Mucosa of rectum (tissue), 2 donors: ENCODE data around the gene C5AR1.

Source experiments
- H3K27ac ChIP-seq, 2 donors: one replicate each; pipeline ENCODE4 v1.7.0; 2013; ENCODE audit warnings: inconsistent platforms in 2 of 2, low read depth in 2 of 2, low read length in 2 of 2
- H3K27me3 ChIP-seq, 2 donors: one replicate each; pipeline ENCODE4 v1.7.0; 2013; ENCODE audit warnings: low read length in 2 of 2; ENCODE audit not compliant: control insufficient read depth in 2 of 2, insufficient read depth in 2 of 2
- H3K36me3 ChIP-seq, 2 donors: one replicate each; pipeline ENCODE4 v1.7.0; 2013; ENCODE audit warnings: low read length in 2 of 2; ENCODE audit not compliant: control insufficient read depth in 2 of 2, insufficient read depth in 2 of 2
- H3K4me1 ChIP-seq, 2 donors: one replicate each; pipeline ENCODE4 v1.7.0; 2013; ENCODE audit warnings: low read length in 2 of 2, mild to moderate bottlenecking in 1 of 2; ENCODE audit not compliant: control insufficient read depth in 2 of 2, insufficient read depth in 2 of 2
- H3K4me3 ChIP-seq, 2 donors: one replicate each; pipeline ENCODE4 v1.7.0; 2013; ENCODE audit warnings: low read length in 2 of 2
- H3K9ac ChIP-seq, 2 donors: one replicate each; pipeline ENCODE4 v1.7.0; 2013; ENCODE audit warnings: low read length in 2 of 2, low read depth in 1 of 2, mild to moderate bottlenecking in 1 of 2
- H3K9me3 ChIP-seq, 2 donors: one replicate each; pipeline ENCODE4 v1.7.0; 2013; ENCODE audit warnings: low read length in 2 of 2; ENCODE audit not compliant: control insufficient read depth in 2 of 2
- donor health status: healthy.
- donor health status: Normal muscosa, but diverticular disease.

Gene C5AR1

DNA sequence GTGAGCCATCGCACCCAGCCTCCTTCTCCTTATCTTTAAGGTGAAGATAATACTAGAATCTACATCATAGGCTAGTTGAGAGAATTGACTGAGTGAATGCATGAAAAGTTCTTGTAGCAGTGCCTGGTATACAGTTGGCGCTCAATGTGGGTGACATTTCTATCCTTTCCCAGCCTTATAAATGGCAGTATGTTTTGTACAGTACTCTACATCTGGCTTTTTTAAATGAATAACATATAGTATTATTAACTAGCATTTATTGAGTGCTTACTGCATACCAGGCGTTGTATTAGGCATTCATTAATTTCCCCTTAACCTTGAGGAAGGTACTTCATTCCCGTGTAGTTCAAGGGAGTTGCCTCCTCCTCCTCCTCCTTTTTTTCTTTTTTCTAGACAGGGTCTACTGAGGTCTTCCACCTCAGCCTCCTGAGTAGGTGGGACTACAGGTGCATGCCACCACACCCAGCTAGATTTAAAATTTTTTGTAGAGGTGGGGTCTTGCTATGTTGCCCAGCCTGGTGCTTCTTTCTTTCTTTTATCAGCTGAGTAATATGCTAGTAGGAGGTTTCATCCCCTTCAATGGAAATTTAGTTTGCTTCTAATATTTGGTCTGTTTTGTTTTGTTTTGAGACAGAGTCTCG, 2.8 kb downstream of the C5AR1 start:
- Histone ChIP-seq H3K4me3 (no peak overlapping the region), H3K4me1 (no peaks in the 10 kb centered on the region), H3K27me3 (peaks cover 0 to 2% of the 10 kb centered on the region in 2 donors)

DNA sequence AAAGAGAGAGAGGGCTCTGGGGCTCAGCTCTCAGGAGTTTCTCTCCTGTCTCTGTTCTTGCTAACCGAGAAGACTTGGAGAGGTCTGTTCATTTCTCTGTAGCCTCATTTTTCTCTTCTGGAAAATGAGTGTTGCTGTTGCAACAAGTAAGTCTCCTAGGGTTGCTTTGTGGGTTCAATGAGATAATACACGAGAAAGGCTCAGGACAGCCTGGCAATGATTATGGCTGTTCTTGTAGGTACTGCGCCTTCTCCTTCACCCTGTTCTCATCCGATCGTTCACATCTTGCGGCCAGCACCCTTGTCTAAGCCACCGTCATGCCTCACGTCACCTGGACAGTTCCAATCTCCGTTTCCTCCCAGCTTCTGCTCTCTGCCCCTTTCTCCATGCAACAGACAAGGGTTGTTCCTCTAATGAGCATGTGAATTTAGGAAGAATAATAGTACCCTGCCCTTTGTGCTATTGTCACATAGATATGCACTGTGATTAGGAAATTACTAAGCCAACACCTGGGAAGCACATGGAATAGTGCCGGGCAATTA, 4.2 kb downstream of the C5AR1 start:
- Histone ChIP-seq H3K4me1 (no peaks in the 10 kb centered on the region), H3K27ac (no peak overlapping the region), H3K36me3 (no peaks in the 10 kb centered on the region), H3K9ac (no peak overlapping the region), H3K9me3 (no peaks in the 10 kb centered on the region), H3K27me3 (peaks cover 0 to 2% of the 10 kb centered on the region in 2 donors), H3K4me3 (no peak overlapping the region)

More for the DNA sequence above, 2.8 kb downstream of the C5AR1 start:
- no peaks in the 10 kb centered on the region for H3K9me3 ChIP-seq
- H3K27ac ChIP-seq = no peak overlapping the region
- no peak overlapping the region for H3K9ac ChIP-seq
- H3K36me3 ChIP-seq = no peaks in the 10 kb centered on the region

DNA sequence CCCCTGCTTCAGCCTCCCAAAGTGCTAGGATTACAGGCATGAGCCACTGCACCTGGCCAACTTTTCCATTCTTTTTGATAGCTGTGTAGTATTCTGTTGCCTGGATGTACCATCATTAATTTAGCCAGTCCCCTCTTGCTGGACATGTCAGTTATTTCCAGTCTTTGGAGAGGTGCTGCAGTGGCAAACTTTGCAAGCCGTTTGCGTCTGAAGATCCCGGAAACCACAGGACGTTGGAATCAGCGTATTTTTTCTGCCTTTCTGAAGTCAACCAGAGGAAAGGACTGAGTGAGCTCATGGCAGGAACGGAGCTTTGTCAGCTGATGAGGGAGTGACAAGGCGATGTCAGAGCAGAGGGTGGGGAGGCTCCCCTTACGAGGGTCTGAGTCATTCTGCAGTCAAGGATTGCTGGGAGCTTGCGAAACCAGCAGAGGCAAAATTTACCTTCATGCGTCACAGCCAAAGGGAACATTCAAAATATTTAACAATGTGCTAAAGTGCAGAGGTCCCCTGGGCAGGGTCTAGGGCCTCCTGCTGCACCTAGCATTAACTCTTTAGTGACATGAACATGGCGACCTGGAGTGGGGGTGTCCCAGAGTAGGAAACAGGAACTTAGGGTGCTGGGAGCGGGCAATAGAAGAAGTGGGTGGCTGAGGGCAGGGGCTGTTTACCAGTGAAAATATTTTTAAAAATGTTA, 5.6 kb downstream of the C5AR1 start:
- Histone ChIP-seq H3K36me3 (no peaks in the 10 kb centered on the region), H3K9me3 (no peaks in the 10 kb centered on the region), H3K27me3 (peaks cover 0 to 2% of the 10 kb centered on the region in 2 donors), H3K9ac (no peak overlapping the region), H3K4me1 (no peaks in the 10 kb centered on the region), H3K27ac (no peak overlapping the region), H3K4me3 (no peak overlapping the region)

DNA sequence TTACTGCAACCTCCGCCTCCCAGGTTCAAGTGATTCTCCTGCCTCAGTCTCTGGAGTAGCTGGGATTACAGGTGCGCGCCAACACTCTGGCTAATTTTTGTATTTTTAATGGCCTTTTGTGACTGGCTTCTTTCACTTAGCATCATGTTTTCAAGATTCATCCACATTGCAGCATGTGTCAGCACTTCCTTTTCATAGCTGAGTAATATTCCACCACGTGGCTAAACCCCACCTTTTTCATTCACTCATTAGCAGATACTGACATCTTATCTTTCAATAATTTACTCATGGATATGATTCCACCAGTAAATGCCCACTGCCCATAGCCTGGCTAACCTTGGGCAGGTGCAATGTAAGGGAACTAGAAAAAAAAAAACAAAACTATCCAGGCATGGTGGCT, 6.9 kb downstream of the C5AR1 start:
- H3K4me3 ChIP-seq = no peak overlapping the region
- H3K27me3 ChIP-seq = no peaks in the 10 kb centered on the region
- H3K4me1 ChIP-seq = no peaks in the 10 kb centered on the region
- H3K9ac ChIP-seq = no peak overlapping the region
- H3K27ac ChIP-seq = no peak overlapping the region
- no peaks in the 10 kb centered on the region for H3K36me3 ChIP-seq
- no peaks in the 10 kb centered on the region for H3K9me3 ChIP-seq

DNA sequence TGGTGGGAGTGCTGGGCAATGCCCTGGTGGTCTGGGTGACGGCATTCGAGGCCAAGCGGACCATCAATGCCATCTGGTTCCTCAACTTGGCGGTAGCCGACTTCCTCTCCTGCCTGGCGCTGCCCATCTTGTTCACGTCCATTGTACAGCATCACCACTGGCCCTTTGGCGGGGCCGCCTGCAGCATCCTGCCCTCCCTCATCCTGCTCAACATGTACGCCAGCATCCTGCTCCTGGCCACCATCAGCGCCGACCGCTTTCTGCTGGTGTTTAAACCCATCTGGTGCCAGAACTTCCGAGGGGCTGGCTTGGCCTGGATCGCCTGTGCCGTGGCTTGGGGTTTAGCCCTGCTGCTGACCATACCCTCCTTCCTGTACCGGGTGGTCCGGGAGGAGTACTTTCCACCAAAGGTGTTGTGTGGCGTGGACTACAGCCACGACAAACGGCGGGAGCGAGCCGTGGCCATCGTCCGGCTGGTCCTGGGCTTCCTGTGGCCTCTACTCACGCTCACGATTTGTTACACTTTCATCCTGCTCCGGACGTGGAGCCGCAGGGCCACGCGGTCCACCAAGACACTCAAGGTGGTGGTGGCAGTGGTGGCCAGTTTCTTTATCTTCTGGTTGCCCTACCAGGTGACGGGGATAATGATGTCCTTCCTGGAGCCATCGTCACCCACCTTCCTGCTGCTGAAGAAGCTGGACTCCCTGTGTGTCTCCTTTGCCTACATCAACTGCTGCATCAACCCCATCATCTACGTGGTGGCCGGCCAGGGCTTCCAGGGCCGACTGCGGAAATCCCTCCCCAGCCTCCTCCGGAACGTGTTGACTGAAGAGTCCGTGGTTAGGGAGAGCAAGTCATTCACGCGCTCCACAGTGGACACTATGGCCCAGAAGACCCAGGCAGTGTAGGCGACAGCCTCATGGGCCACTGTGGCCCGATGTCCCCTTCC, 10.5 kb downstream of the C5AR1 start:
- H3K27me3 ChIP-seq = no peaks in the 10 kb centered on the region
- no peak overlapping the region for H3K9ac ChIP-seq
- no peaks in the 10 kb centered on the region for H3K9me3 ChIP-seq
- no peak overlapping the region for H3K27ac ChIP-seq
- no peaks in the 10 kb centered on the region for H3K36me3 ChIP-seq
- no peaks in the 10 kb centered on the region for H3K4me1 ChIP-seq
- H3K4me3 ChIP-seq = no peak overlapping the region

DNA sequence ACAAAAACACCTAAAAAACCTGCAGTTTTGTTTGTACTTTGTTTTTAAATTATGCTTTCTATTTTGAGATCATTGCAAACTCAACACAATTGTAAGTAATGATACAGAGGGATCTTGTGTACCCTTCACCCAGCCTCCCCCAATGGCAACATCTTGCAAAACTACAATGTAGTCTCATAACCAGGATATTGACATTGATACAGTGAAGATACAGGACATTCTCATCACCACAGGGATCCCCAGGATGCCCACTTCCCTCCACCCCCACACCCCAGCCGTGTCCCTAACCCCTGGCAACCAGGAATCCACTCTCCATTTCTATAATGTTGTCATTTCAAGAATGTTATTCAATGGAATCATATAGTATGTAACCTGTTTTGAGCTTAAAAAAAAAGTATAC, 12.0 kb downstream of the C5AR1 start:
- no peak overlapping the region for H3K9ac ChIP-seq
- H3K4me1 ChIP-seq = no peaks in the 10 kb centered on the region
- no peaks in the 10 kb centered on the region for H3K36me3 ChIP-seq
- no peak overlapping the region for H3K27ac ChIP-seq
- no peaks in the 10 kb centered on the region for H3K9me3 ChIP-seq
- no peaks in the 10 kb centered on the region for H3K27me3 ChIP-seq
- H3K4me3 ChIP-seq = no peak overlapping the region

DNA sequence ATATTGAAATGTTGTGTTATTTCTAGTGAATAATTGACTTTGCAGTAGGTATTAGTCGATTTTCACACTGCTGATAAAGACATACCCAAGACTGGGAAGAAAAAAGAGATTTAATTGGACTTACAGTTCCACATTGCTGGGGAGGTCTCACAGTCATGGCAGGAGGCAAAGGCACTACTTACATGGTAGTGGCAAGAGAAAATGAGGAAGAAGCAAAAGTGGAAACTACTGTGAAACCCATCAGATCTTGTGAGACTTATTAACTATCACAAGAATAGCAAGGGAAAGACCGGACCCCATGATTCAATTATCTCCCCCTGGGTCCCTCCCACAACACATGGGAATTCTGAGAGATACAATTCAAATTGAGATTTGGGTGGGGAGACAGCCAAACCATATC, 12.4 kb downstream of the C5AR1 start:
- no peak overlapping the region for H3K4me3 ChIP-seq
- H3K9ac ChIP-seq = no peak overlapping the region
- H3K9me3 ChIP-seq = no peaks in the 10 kb centered on the region
- no peaks in the 10 kb centered on the region for H3K36me3 ChIP-seq
- H3K27me3 ChIP-seq = no peaks in the 10 kb centered on the region
- H3K4me1 ChIP-seq = no peaks in the 10 kb centered on the region
- no peak overlapping the region for H3K27ac ChIP-seq

DNA sequence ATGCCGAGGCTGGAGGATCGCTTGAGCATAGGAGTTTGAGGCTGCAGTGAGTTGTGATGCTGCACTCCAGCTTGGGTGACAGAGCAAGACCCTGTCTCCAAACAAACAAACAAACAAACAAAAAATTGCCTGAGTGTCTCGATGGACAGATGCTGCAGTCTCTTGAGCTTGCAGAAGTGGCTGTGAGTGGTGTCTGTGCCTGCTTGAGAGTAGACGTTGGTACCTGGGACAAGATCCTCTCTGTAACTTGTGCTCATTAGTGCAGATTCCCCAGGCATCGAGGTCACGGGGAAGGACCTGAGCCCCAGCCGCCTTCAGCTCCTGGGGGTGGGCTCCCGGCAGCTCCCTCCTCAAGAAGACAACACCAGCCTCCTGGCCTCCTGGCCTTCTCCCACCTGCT, 13.7 kb downstream of the C5AR1 start:
- H3K4me1 ChIP-seq = no peaks in the 10 kb centered on the region
- no peaks in the 10 kb centered on the region for H3K36me3 ChIP-seq
- H3K27ac ChIP-seq = peak overlapping the region; percentile 65 to 74
- no peak overlapping the region for H3K9ac ChIP-seq
- H3K4me3 ChIP-seq = no peak overlapping the region
- no peaks in the 10 kb centered on the region for H3K27me3 ChIP-seq
- H3K9me3 ChIP-seq = no peaks in the 10 kb centered on the region

DNA sequence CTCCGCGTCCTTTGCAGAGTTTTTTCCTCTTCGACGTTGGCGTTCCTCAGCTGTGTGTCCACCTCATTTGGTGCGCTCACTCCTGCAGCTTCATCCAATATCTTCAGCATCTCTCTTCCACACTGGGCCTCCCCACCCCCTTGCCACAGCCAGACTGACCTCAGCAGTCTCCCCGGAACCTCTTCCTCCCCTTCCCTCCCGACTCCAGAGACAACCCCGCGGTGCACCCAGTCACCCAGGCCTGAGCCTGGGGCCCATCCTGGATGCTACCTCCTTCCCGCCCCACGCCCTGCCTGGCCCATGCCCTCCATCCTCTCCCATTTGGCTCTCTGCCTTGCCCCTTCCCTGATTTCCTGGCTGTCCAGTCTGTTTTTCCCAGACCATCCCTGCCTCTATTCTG, 14.2 kb downstream of the C5AR1 start:
- H3K9me3 ChIP-seq = no peaks in the 10 kb centered on the region
- H3K27ac ChIP-seq = peak overlapping the region; percentile 65 to 74
- no peaks in the 10 kb centered on the region for H3K27me3 ChIP-seq
- no peaks in the 10 kb centered on the region for H3K4me1 ChIP-seq
- no peak overlapping the region for H3K9ac ChIP-seq
- H3K36me3 ChIP-seq = no peaks in the 10 kb centered on the region
- H3K4me3 ChIP-seq = peak overlapping the region in 1 of 2 donors; percentile 41

DNA sequence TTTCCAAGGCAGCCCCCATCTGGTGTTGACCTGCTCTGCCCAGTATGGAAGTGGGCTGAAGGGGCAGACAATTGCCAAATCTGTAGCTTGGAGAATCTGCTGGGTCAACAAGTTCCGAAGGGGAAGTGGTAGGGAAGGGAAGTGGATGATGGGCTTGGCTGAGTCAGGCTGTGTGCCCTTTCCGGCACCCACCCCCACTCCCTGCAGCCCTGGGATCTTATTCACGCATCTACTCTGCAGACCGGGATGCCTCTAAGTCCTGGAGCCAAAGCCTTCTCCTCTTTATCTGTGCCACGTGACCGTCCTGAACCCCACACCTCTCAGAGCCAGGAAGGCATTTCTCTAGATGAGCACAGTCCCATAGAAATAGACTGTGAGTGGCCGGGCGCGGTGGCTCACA, 14.8 kb downstream of the C5AR1 start:
- Histone ChIP-seq H3K36me3 (no peaks in the 10 kb centered on the region), H3K9me3 (no peaks in the 10 kb centered on the region), H3K27me3 (no peaks in the 10 kb centered on the region), H3K4me1 (no peaks in the 10 kb centered on the region), H3K4me3 (peak overlapping the region in 1 of 2 donors; percentile 41), H3K27ac (peak overlapping the region; percentile 65 to 74), H3K9ac (no peak overlapping the region)
